Stimulated activated CD4-positive, alpha-beta T cell treated with anti-CD3 and anti-CD28 coated beads, Interleukin-15, amount 100 ng/mL, for 1 hour (primary cell): ENCODE data around the gene SELENON.
A peak's percentile ranks its signal among the peaks of the same experiment; 100 is the strongest.
"Not testable (repeated sequence)": the region's sequence is repeated elsewhere in the genome, so short reads cannot be mapped to it uniquely, and the experiment has no call there.

Experiments
- DNase-seq, 2 donors: peaks; one replicate each; pipeline ENCODE4 v3.0.0-alpha.2; 2020; ENCODE audit warnings: low read depth in 1 of 2, low spot score in 1 of 2

The SELENON gene

DNA sequence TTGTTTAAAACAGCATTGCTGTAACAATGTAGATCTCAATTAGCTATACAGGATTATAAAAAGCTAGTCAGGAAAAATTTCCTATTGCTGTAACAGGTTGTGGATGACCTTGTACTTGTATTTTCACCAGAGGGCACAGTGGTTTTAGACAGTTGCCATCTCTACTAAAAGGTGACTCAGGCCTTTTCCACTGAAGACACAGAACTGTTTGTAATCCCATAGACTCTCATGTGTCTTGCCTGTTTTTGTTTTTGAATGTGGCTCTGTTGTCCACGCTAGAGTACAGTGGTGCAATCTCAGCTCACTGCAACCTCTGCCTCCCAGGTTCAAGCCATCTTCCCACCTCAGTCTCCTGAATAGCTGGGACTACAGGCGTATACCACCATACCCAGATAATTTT lies 25.6 kb downstream of the SELENON start:
- no peak for DNase-seq

- no peak for DNase-seq
Observed at GRCh38 chr1:25826571-25826970, 26.6 kb downstream of the SELENON start.

DNA sequence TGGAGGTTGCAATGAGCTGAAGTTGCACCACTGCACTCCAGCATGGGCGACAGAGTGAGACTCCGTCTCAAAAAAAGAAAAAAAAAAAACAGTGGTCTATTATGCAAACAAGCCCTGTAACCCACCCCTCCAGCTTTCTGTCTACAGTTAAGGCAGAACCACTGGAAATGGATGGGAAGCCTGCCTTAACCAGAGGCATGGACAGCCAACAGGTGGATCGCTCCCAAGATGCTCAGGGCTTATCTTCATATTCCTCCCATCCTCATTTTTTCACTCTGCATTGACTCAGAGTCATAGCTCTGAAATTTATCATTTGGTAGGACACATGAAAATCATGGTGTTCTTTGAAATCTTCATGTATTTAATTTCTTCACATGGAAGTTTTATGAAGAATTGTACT lies 28.5 kb downstream of the SELENON start:
- no peak for DNase-seq

GRCh38 chr1:25829046-25829445 lies 29.1 kb downstream of the SELENON start:
- DNase-seq, result no peak

DNA sequence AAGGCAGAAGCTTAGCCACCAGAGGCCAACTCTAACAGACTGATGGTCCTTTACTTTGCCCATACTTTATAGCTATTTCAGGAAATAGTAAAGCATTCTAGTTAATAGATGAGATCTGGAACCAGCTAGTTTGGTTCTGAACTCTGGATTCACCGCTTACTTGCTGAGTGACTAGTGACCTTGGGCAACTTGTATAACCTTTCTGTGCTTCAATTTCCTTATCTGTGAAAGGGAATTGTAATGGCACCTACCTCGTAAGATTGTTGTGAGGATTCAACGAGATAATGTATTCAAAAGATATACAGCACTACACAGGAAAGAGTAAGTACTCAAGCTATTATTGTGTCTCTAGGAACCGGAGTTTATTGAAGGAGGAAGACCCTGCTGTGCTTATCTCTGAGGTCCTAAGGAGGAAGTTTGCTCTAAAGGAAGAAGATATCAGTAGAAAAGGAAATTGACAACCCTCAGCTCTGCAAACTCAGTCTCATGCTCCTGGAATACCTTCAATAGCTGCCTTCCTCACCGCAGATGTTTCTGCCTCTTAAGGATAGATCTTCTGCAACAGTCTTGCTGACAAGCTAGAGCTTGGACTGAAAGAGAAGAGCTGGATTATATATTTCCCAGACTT lies 31.7 kb downstream of the SELENON start:
- no peak for DNase-seq

- no peak for DNase-seq
Observed at GRCh38 chr1:25832336-25833037, 32.5 kb downstream of the SELENON start.

GRCh38 chr1:25833158-25833557 lies 33.2 kb downstream of the SELENON start:
- DNase-seq, result no peak

DNA sequence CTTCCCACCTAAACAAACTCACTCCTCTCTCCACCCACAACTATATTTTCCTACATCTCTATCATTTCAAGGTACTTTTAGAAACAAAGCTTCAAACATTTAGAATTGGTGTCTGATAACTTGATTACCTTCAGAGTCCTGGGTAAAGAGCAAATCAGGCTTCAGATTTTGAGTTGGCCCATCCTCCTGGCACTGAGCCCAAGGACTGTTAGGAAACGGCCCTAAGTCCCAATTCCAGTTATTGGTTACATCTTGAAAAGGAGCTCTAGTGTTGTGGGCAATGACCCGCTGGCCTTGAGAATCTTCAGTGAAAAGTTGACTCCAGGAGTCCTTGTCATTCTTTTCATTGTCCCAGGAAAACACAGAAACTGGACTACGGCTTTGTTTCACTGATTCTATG lies 34.9 kb downstream of the SELENON start:
- DNase-seq, result no peak

DNA sequence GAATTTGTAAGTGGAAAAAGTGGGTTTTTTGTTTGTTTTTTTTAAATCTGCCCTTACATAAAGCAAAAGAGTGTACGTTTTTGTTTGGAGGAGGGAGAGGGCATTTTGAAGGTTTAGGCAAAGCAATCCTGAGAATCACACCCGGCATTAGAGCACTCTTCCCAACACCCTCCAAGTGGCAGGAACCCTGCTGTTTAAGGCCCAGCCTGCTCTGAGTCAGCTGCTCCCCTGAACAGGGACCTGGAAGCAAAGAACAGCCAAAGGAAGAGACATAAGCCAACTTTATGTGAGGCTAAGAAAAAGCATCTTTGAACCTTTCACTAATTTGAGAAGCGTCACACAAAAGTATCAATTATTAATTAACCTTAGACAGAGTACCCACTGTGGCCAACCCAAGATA lies 36.7 kb downstream of the SELENON start:
- DNase-seq, result no peak

DNA sequence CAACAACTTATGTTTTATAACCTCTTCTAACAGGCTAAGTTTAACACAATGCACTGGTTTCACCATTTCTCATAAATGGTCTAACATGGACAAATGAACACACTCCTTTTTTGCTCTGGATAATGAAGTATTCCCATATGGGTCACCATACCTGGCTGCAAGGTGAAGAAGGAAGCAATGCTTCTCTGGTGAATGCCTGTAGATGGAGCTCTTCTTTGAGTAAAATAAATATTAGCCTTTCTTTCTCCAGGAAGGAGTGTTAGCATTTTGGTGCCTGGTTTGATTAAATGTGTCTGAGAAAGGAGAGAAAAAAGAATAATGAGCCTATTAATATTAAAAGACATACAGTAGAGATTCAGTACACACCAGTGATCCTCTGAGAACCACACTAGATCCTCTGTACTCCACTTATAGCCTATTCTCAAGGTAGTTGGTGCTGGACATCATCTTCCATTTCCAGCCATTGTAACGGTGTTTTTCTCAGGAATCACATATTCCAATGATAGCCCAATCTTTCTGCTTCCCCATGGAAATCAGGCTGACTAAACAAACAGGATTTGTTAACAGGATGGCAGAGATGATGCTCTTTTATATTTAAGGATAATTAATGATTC lies 37.4 kb downstream of the SELENON start:
- DNase-seq, result no peak

DNA sequence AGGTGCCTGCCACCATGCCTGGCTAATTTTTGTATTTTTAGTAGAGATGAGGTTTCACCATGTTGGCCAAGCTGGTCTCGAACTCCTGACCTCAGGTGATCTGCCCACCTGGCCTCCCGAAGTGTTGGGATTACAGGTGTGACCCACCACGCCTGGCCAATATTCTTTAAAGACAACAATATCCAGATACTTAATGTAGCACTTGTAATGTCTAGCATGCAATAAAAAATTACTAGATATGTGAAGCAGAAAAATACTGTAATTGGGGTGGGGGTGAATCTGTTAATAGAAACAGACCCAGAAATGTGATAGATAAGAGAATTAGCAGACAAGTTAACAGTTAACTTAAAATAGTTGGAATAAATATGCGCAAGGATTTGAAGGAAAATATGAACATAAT lies 39.8 kb downstream of the SELENON start:
- DNase-seq, result not testable (repeated sequence)

- no peak for DNase-seq
Observed at GRCh38 chr1:25843483-25843882, 43.5 kb downstream of the SELENON start.

- no peak for DNase-seq
Observed at GRCh38 chr1:25844536-25845337, 44.7 kb downstream of the SELENON start.

GRCh38 chr1:25845664-25846063 lies 45.7 kb downstream of the SELENON start:
- DNase-seq, result no peak

GRCh38 chr1:25847929-25848328 lies 47.9 kb downstream of the SELENON start:
- no peak for DNase-seq

DNA sequence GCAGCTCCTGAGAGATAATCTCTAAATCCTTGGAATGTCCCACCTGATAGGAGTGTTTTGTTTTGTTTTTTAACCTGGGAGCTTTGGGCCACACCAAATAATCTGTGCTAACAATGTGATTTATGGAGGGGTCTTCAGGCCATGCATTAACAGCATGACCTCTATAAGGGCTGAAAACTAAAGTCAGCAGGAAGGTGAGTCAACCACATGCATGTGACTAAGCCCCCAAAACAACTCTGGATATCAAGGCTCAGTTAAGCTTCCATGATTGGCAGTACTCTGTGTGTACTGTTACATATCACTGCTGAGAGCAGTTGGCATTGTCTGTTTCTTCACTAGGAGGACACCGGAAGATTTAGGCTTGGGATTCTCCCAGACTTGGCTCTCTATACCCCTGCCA lies 48.5 kb downstream of the SELENON start:
- DNase-seq, result no peak

- no peak for DNase-seq
Observed at GRCh38 chr1:25854554-25854953, 54.6 kb downstream of the SELENON start.

DNA sequence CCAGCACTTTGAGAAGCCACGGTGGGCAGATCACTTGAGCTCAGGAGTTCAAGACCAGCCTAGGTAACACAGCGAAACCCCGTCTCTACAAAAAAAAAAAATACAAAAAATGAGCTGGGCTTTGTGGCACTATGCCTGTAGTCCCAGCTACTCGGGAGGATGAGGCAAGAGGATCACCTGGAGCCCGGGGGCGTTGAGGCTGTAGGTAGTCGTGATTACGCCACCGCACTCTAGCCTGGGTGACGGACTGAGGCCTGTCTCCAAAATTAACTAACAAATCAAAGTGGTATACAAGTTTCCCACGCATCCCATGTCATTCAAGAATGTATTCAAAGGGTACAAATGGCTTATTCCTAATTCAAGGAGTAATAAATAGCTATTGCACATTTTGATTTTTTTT lies 56.9 kb downstream of the SELENON start:
- DNase-seq, result no peak

GRCh38 chr1:25858494-25858893 lies 58.5 kb downstream of the SELENON start:
- DNase-seq, result no peak

DNA sequence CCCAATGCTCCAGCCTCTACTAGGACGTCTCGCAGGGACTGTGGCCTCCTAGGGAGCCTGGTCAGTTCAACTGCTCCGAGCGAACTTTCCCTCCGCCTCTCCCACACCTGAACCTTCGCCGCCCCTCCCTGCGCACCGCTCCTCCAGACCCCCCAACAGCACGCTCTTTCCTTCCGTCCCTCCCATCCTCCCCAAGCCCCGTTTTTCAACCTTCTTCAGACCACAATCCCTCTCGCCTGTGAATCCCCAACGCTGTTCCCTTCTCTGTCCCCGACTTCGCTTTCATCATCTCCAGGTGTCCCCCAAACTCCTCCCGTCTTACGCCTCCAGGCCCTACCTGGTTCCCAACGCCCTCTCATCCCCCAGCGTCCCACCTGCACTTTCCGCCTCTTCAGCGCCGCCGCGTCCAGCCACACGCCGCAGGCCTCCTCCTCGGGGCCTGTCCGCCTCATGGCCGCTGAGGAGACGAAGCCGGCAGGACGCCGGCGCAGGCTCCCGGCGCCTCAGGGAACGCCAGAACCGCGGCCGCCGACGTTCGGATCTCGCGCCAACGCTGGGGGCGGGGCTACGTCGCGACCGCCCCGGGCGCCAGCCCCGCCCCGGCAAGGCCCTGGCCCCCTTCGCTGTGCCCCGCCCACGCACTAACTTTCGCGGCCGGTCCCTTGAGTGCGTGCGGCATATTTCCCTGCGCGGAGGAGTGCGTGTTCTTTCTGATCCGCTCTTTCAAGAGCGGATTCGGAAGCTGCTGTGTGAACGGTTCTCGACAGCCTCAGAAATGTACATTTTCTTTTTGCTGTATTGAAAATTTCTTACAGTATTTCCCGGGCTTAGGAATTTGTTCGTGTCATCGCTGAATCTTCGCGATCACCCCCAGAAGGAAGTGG lies 59.2 kb downstream of the SELENON start, which contains the start of gene AUNIP:
Gene AUNIP, minus strand, starts transcription at position 552 of the 884 bp plus-strand sequence. Its CDS starts 100 bp downstream, at position 452.
- peak; percentile 78 to 85 for DNase-seq
